T47D (cell line): ENCODE results near the gene BCKDHB.

Source experiments
- DNase-seq, 2 experiments: peaks; one replicate each; pipeline versions ENCODE4 v3.0.0 to v3.0.0-alpha.2; 2011 to 2012; ENCODE audit warnings: low read depth in 1 of 2, low spot score in 1 of 2
- JUND ChIP-seq: IDR thresholded peaks from 2 replicates; pipeline ENCODE4 v1.6.1; 2012; ENCODE audit warnings: low read depth
- in situ Hi-C: cut with HindIII; loops from 2 replicates; pipeline ENCODE4 v1.10.0; 2016; ENCODE audit warnings: low sequenced_read_pairs, low pct_unique_long_range_greater_than_20kb

Gene BCKDHB

GRCh38 chr6:80158478-80158989, 52.1 kb downstream of the BCKDHB start:
- no peak for DNase-seq
- TF ChIP-seq JUND, result no peak
- in situ Hi-C loops, result no loop called here

GRCh38 chr6:80161434-80161833, 55.0 kb downstream of the BCKDHB start:
- no peak for TF ChIP-seq JUND
- no peak for DNase-seq
- in situ Hi-C loops, result no loop called here

- DNase-seq, result no peak
- in situ Hi-C loops, result no loop called here
- TF ChIP-seq JUND, result no peak
These were observed 57.3 kb downstream of the BCKDHB start for GRCh38 chr6:80163754-80164187.

- in situ Hi-C loops, result no loop called here
- DNase-seq, result no peak
These were observed 58.7 kb downstream of the BCKDHB start for GRCh38 chr6:80165143-80165542.

GRCh38 chr6:80165819-80166218, 59.3 kb downstream of the BCKDHB start:
- no peak for DNase-seq
- in situ Hi-C loops, result no loop called here
- TF ChIP-seq JUND, result no peak

More at GRCh38 chr6:80165143-80165542, 58.7 kb downstream of the BCKDHB start:
- TF ChIP-seq JUND, result no peak

- in situ Hi-C loops, result no loop called here
- TF ChIP-seq JUND, result no peak
- no peak for DNase-seq
These were observed 64.0 kb downstream of the BCKDHB start for GRCh38 chr6:80170433-80170832.

- in situ Hi-C loops, result no loop called here
- TF ChIP-seq JUND, result no peak
- DNase-seq, result no peak
These were observed 66.9 kb downstream of the BCKDHB start for GRCh38 chr6:80173411-80173810.

GRCh38 chr6:80174900-80175572, 68.6 kb downstream of the BCKDHB start:
- no peak for DNase-seq
- in situ Hi-C loops, result no loop called here
- no peak for TF ChIP-seq JUND

- no peak for DNase-seq
- TF ChIP-seq JUND, result no peak
- in situ Hi-C loops, result no loop called here
These were observed 73.2 kb downstream of the BCKDHB start for GRCh38 chr6:80179695-80180094.

- no peak for TF ChIP-seq JUND
- in situ Hi-C loops, result no loop called here
- no peak for DNase-seq
These were observed 75.0 kb downstream of the BCKDHB start for GRCh38 chr6:80181352-80182081.

- in situ Hi-C loops, result no loop called here
- TF ChIP-seq JUND, result no peak
- no peak for DNase-seq
These were observed 75.8 kb downstream of the BCKDHB start for GRCh38 chr6:80182308-80182707.

GRCh38 chr6:80183019-80183795, 76.7 kb downstream of the BCKDHB start:
- TF ChIP-seq JUND, result no peak
- no peak for DNase-seq
- in situ Hi-C loops, result no loop called here

- no peak for DNase-seq
- in situ Hi-C loops, result no loop called here
- no peak for TF ChIP-seq JUND
These were observed 79.0 kb downstream of the BCKDHB start for GRCh38 chr6:80185492-80185891.
